Measurements from ENCODE around the gene SEMA3F. TPM values are rescaled to one million over a fixed set of nuclear protein-coding genes. Genes with fewer than 3 reads are reported as not detected.

SEMA3F gene
- total and polyA plus RNA-seq, 10 of the 15 experiments (the other 5 are each of a cell fraction or from before 2014, with no cell fraction given): 0.08 to 0.28 (median 0.12) TPM; not detected in 6

DNA sequence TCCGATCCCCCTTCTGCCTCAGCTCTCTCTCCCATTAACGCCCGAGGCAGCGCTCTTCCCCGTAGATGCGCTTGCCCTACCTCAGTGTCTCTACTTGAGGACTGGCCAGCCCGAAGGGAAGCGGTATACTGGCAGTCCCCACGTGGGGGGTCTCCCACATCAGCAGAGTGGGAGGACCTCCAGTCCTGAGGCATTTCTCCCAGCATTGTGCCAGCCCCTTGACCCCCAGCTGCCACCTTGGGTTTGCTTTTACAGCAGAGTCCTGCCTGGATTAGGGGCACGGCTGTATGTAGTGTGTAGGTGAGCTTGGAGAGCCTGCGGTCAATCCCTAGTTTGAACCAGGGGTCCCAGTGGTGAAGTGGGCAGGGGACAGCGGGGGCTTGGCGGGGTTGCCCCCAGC, 767 bp downstream of the SEMA3F start (continued):
- TF ChIP-seq STAT1 (conservative IDR thresholded peaks at IDR 0.05): no peak
- no peak for TF ChIP-seq NFYB (IDR thresholded peaks at IDR 0.05; ENCODE audit: insufficient read depth, low read depth, low read length)
- TF ChIP-seq, protein P1, sequence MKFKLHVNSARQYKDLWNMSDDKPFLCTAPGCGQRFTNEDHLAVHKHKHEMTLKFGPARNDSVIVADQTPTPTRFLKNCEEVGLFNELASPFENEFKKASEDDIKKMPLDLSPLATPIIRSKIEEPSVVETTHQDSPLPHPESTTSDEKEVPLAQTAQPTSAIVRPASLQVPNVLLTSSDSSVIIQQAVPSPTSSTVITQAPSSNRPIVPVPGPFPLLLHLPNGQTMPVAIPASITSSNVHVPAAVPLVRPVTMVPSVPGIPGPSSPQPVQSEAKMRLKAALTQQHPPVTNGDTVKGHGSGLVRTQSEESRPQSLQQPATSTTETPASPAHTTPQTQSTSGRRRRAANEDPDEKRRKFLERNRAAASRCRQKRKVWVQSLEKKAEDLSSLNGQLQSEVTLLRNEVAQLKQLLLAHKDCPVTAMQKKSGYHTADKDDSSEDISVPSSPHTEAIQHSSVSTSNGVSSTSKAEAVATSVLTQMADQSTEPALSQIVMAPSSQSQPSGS (IDR thresholded peaks at IDR 0.05; ENCODE audit: low read length): no peak
- no peak for TF ChIP-seq BCL11A (IDR thresholded peaks at IDR 0.05; ENCODE audit: low read depth, low read length)
- TF ChIP-seq POU2F2 (IDR thresholded peaks at IDR 0.05; ENCODE audit: borderline replicate concordance, low read depth, low read length): no peak
- TF ChIP-seq RAD51 (IDR thresholded peaks at IDR 0.05): no peak
- TF ChIP-seq RUNX3 (IDR thresholded peaks at IDR 0.05; ENCODE audit: low read length): no peak
- TF ChIP-seq LARP7 (IDR thresholded peaks at IDR 0.05): no peak

DNA sequence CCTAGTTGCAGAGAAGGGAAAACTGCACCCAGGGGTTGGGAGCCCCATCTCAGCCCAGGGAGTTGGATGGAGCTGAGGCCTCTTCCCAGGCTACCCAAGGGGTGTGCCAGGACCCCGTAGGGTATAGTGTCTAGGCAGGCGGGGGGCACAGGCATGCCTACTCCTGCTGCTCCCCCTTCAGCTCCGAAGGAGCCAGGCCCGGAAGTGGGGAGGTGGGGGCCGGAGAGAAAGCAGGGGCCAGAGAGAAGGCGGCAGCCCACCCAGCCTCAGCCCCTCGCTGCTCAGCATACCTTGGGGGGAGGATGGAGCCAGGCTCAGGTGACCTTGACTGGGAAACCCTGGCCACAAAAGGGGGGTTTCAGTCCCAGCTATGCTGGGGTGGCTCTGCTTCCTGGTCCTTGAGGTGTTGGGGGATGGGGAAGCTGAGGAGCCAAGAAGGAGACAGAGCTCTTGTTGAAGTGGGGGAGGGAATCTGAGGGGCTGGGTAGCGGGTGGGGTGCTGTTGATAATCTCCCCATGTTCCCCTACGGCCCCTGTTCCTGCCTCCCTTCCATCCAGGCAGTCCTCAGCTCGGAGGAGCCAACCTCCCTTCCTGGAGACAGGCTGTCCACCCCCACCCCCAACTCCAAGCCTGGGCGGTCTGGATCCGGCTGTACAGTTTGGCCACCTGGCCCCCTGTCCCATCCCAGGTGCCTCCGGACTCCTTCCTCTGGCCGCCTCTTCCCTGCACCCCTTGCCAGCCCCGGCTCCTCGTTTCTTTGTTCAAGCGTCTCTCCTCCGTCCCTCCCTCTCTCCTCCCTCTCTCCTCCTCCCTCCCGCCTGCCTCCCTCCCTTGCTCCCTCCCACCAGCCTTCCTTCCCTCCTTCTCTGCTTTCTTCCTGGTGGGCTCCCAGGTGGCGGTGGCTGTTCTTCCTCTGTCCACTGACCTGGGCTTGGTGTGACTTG, 1.7 kb downstream of the SEMA3F start:
- intact Hi-C loops (cut with micrococcal nuclease; ENCODE audit: unreplicated experiment) (no loop called here), in situ Hi-C loops (cut with MboI) (no loop called here)
- TF ChIP-seq CBX5 (IDR thresholded peaks at IDR 0.05; ENCODE audit: low read depth): no peak
- no peak for TF ChIP-seq MYC (IDR thresholded peaks at IDR 0.05; ENCODE audit: insufficient read depth, insufficient read length, insufficient replicate concordance, low read length, severe bottlenecking)
- TF ChIP-seq, protein P2, sequence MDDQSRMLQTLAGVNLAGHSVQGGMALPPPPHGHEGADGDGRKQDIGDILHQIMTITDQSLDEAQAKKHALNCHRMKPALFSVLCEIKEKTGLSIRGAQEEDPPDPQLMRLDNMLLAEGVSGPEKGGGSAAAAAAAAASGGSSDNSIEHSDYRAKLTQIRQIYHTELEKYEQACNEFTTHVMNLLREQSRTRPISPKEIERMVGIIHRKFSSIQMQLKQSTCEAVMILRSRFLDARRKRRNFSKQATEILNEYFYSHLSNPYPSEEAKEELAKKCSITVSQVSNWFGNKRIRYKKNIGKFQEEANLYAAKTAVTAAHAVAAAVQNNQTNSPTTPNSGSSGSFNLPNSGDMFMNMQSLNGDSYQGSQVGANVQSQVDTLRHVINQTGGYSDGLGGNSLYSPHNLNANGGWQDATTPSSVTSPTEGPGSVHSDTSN (IDR thresholded peaks at IDR 0.05; ENCODE audit: insufficient replicate concordance, low read depth, low read length): no peak
- TF ChIP-seq SIX5 (IDR thresholded peaks at IDR 0.05; ENCODE audit: low read depth, low read length, severe bottlenecking): no peak
- no peak for TF ChIP-seq DPF2 (IDR thresholded peaks at IDR 0.05)
- no peak for TF ChIP-seq HDAC6 (IDR thresholded peaks at IDR 0.05; ENCODE audit: unreplicated experiment)
- TF ChIP-seq SUZ12 (IDR thresholded peaks at IDR 0.05; ENCODE audit: unreplicated experiment): no peak
- no peak for ATAC-seq
- ChIA-PET POLR2A (no interaction called here), RAD21 (ENCODE audit: unreplicated experiment) (no interaction called here), SMC1A (ENCODE audit: uncharacterized antibody, unreplicated experiment) (no interaction called here), CTCF (no interaction called here)
- H3K79me2 ChIP-seq (ENCODE audit: control insufficient read depth, insufficient read depth, low read length): no peaks in the 10 kb centered on the region
- H3K4me3 ChIP-seq: no peak overlapping the region
- BruUV-seq (replicated peaks): no TSS peak
- no peaks in the 10 kb centered on the region for H3K36me3 ChIP-seq (ENCODE audit: control insufficient read depth in 2 of 2, insufficient read depth in 2 of 2, low read length in 1 of 2)
- H4K20me1 ChIP-seq (ENCODE audit: control insufficient read depth, insufficient read depth): no peaks in the 10 kb centered on the region
- H2AFZ ChIP-seq (ENCODE audit: control insufficient read depth, low read depth, low read length): no peak overlapping the region
- H3K9ac ChIP-seq (ENCODE audit: control insufficient read depth, insufficient read depth, low read length): no peak overlapping the region
- no peak for DNase-seq (ENCODE audit: low read depth, low spot score)
- H3K27ac ChIP-seq (ENCODE audit: control insufficient read depth, insufficient read depth): no peak overlapping the region
- WGBS (ENCODE audit: insufficient coverage, insufficient replicate concordance, low lambda C conversion rate, missing lambda C conversion rate): 50% methylated on average over 18 of the region's 20 CpGs
- H3K4me1 ChIP-seq (ENCODE audit: control insufficient read depth, insufficient read depth, low read length): no peaks in the 10 kb centered on the region; the same call in 1 of the 2 replicates
- FAIRE-seq: no peak
- no peaks in the 10 kb centered on the region for H3K9me3 ChIP-seq (replicated peaks; ENCODE audit: control insufficient read depth, insufficient read depth, low read length)
- H3K27me3 ChIP-seq (replicated peaks in 1 of 2; ENCODE audit: control insufficient read depth in 2 of 2, insufficient read depth in 2 of 2, low read length in 1 of 2): peaks cover 8 to 14% of the 10 kb centered on the region in 2 experiments
- no peak overlapping the region for H3K4me2 ChIP-seq (ENCODE audit: control insufficient read depth, insufficient read depth)
